Lower lobe of right lung (tissue), 2 donors: ENCODE results near the gene TSPAN4. TPM values are rescaled to one million over a fixed set of nuclear protein-coding genes. Genes with fewer than 3 reads are reported as not detected.

ENCODE experiments used
- ATAC-seq, 2 donors: fragments of 200-7000 bp; cut with Tn5 transposase; one replicate each; pipeline ENCODE4 v1.9.1; 2020 to 2022; ENCODE audit warnings: mild to moderate bottlenecking in 2 of 2, moderate library complexity in 2 of 2
- DNase-seq: peaks from one replicate; pipeline ENCODE4 v3.0.0-alpha.2; 2020
- H3K27ac ChIP-seq: fragments of 200-600 bp; one replicate; pipeline ENCODE4 v1.8.0; 2022
- H3K27me3 ChIP-seq: fragments of 200-600 bp; one replicate; pipeline ENCODE4 v1.8.0; 2022; ENCODE audit warnings: low read depth
- H3K36me3 ChIP-seq: fragments of 200-600 bp; one replicate; pipeline ENCODE4 v1.8.0; 2022; ENCODE audit warnings: mild to moderate bottlenecking
- H3K4me1 ChIP-seq: fragments of 200-600 bp; one replicate; pipeline ENCODE4 v1.8.0; 2022
- H3K4me3 ChIP-seq: fragments of 200-600 bp; one replicate; pipeline ENCODE4 v1.8.0; 2022; ENCODE audit warnings: mild to moderate bottlenecking
- H3K9me3 ChIP-seq: fragments of 200-600 bp; one replicate; pipeline ENCODE4 v1.8.0; 2022
- CTCF ChIP-seq: fragments of 200-600 bp; IDR thresholded peaks from one replicate; pipeline ENCODE4 v1.8.0; 2022; ENCODE audit warnings: antibody characterized with exemption, mild to moderate bottlenecking
- intact Hi-C: fragments of 100-400 bp; cut with DNase I; formaldehyde crosslinking; loops from one replicate; pipeline ENCODE4 v1.11.0; 2022
- long read RNA-seq: library from polyadenylated mRNA; unstranded; transcript quantifications from one replicate; pipeline ENCODE4 v2.0.0, GENCODE V29; 2021
- total RNA-seq: library from RNA; stranded (reverse); fragmentation: NEBNext Ultra II Directional; extraction: Animal tissue kit (Norgen Biotek cat#: 25700); gene quantifications from one replicate; pipeline ENCODE4 v1.2.1, GENCODE V29; 2021
- donor health status: DM: no; HTN: yes; CAD: no; lungs with severe emphysema.

The TSPAN4 gene
- total RNA-seq, result 140 TPM
- long read RNA-seq, transcript TSPAN4-205 (9 exons, 1,426 nt), result minor isoform, 43 of 395 reads
- long read RNA-seq, transcript TSPAN4-204 (9 exons, 1,462 nt), result minor isoform, 13 of 395 reads
- long read RNA-seq, transcript TSPAN4-203 (9 exons, 1,423 nt), result major isoform, 171 of 395 reads
- long read RNA-seq, transcript TSPAN4-206 (9 exons, 1,430 nt), result minor isoform, 14 of 395 reads
- long read RNA-seq, partial matches to known transcripts, result 37 of 395 reads
- long read RNA-seq, other reads (novel, unspliced or antisense), result 107 of 395 reads

GRCh38 chr11:842370-843002 is at the start of gene TSPAN4, which contains the start of gene POLR2L:
TSS of gene TSPAN4 (plus strand) at chr11:842852. CDS start at chr11:850305, 7,453 bp downstream.
TSS of gene POLR2L (minus strand) at chr11:842529. CDS start at chr11:842508, 21 bp downstream.
- TF ChIP-seq CTCF, result no peak
- H3K36me3 ChIP-seq, result peaks cover 35% of the 10 kb centered on the region
- H3K4me3 ChIP-seq, result peak within 1 kb of the TSS; percentile 99
- peak; percentile 95 for DNase-seq
- peak; percentile 67 for ATAC-seq
- intact Hi-C loops, result no loop called here
- peak within 1 kb of the TSS; percentile 94 for H3K27ac ChIP-seq
- H3K9me3 ChIP-seq, result no peaks in the 10 kb centered on the region
- no peaks in the 10 kb centered on the region for H3K27me3 ChIP-seq
- H3K4me1 ChIP-seq, result peaks cover 78% of the 10 kb centered on the region

GRCh38 chr11:792873-793272 is 49.8 kb upstream of the TSPAN4 start:
- Histone ChIP-seq H3K9me3 (no peaks in the 10 kb centered on the region), H3K27ac (no peak overlapping the region), H3K4me1 (peaks cover 32% of the 10 kb centered on the region), H3K27me3 (peaks cover 18% of the 10 kb centered on the region), H3K36me3 (peaks cover 20% of the 10 kb centered on the region), H3K4me3 (no peak overlapping the region)
- no peak for DNase-seq
- no peak for TF ChIP-seq CTCF
- no peak for ATAC-seq
- intact Hi-C loops, result no loop called here

- peaks cover 36% of the 10 kb centered on the region for H3K4me1 ChIP-seq
- intact Hi-C loops, result no loop called here
- DNase-seq, result no peak
Observed at GRCh38 chr11:793556-793955, 49.1 kb upstream of the TSPAN4 start.

GRCh38 chr11:794013-794765 is 48.5 kb upstream of the TSPAN4 start:
- peak overlapping the region; percentile 80 for H3K4me3 ChIP-seq
- ATAC-seq (no peak), DNase-seq (no peak)
- no peaks in the 10 kb centered on the region for H3K9me3 ChIP-seq
- no peak overlapping the region for H3K27ac ChIP-seq
- H3K36me3 ChIP-seq, result peaks cover 23% of the 10 kb centered on the region
- intact Hi-C loops, result no loop called here
- TF ChIP-seq CTCF, result no peak
- H3K27me3 ChIP-seq, result peaks cover 9% of the 10 kb centered on the region
- peaks cover 37% of the 10 kb centered on the region for H3K4me1 ChIP-seq

More at GRCh38 chr11:793556-793955, 49.1 kb upstream of the TSPAN4 start:
- no peak for ATAC-seq
- peaks cover 15% of the 10 kb centered on the region for H3K27me3 ChIP-seq
- H3K36me3 ChIP-seq, result peaks cover 20% of the 10 kb centered on the region
- H3K27ac ChIP-seq, result no peak overlapping the region
- no peak overlapping the region for H3K4me3 ChIP-seq
- TF ChIP-seq CTCF, result no peak
- H3K9me3 ChIP-seq, result no peaks in the 10 kb centered on the region

GRCh38 chr11:794766-795633 is 47.7 kb upstream of the TSPAN4 start:
- no peak for DNase-seq
- peak; percentile 11 to 57 for ATAC-seq
- Histone ChIP-seq H3K36me3 (peaks cover 31% of the 10 kb centered on the region), H3K27ac (peak overlapping the region; percentile 81), H3K27me3 (peaks cover under 1% of the 10 kb centered on the region), H3K9me3 (no peaks in the 10 kb centered on the region), H3K4me1 (peaks cover 37% of the 10 kb centered on the region), H3K4me3 (peak overlapping the region; percentile 80)
- no peak for TF ChIP-seq CTCF
- intact Hi-C loops, result no loop called here
